ENCODE results near the gene MAPK10.

DNA sequence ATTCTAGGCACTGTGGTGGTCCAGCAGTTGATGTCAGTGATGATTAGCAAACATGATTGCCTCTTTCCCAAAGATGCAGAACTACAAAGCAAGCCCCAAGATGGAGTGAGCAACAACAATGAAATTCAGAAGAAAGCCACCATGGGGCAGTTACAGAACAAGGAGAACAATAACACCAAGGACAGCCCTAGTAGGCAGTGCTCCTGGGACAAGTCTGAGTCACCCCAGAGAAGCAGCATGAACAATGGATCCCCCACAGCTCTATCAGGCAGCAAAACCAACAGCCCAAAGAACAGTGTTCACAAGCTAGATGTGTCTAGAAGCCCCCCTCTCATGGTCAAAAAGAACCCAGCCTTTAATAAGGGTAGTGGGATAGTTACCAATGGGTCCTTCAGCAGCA lies 365.3 kb downstream of the MAPK10 start:
- TF ChIP-seq, protein P1, sequence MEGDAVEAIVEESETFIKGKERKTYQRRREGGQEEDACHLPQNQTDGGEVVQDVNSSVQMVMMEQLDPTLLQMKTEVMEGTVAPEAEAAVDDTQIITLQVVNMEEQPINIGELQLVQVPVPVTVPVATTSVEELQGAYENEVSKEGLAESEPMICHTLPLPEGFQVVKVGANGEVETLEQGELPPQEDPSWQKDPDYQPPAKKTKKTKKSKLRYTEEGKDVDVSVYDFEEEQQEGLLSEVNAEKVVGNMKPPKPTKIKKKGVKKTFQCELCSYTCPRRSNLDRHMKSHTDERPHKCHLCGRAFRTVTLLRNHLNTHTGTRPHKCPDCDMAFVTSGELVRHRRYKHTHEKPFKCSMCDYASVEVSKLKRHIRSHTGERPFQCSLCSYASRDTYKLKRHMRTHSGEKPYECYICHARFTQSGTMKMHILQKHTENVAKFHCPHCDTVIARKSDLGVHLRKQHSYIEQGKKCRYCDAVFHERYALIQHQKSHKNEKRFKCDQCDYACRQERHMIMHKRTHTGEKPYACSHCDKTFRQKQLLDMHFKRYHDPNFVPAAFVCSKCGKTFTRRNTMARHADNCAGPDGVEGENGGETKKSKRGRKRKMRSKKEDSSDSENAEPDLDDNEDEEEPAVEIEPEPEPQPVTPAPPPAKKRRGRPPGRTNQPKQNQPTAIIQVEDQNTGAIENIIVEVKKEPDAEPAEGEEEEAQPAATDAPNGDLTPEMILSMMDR (IDR thresholded peaks at IDR 0.05) = no peak
- TF ChIP-seq POLR2A (IDR thresholded peaks at IDR 0.05) (no peak), POLR2AphosphoS5 (IDR thresholded peaks at IDR 0.05) (no peak)
